Right lung (tissue), 5 donors: Measurements from ENCODE around the gene BANF2. TPM values are rescaled to one million over a fixed set of nuclear protein-coding genes. Genes with fewer than 3 reads are reported as not detected.
"Not testable (repeated sequence)": the region's sequence is repeated elsewhere in the genome, so short reads cannot be mapped to it uniquely, and the experiment has no call there.

Experiments
- DNase-seq, 2 donors: peaks; one replicate each; pipeline ENCODE4 v3.0.0-alpha.2; 2013
- polyA plus RNA-seq, 5 donors: library from polyadenylated mRNA; unstranded; fragments of 120-200 nt; gene quantifications; one replicate each; pipeline versions ENCODE4 v1.2.1 to v1.2.3, GENCODE V29; 2013; ENCODE audit warnings: inconsistent platforms in 1 of 5, low replicate concordance in 1 of 5; ENCODE audit not compliant: insufficient read length in 5 of 5, insufficient read depth in 1 of 5

BANF2 gene
- polyA plus RNA-seq, 5 donors, result not detected

GRCh38 chr20:17682103-17682888 is 17.5 kb upstream of the BANF2 start, which contains the start of gene RRBP1:
RRBP1 (minus strand) TSS chr20:17682242; CDS start chr20:17660507, 21,735 bp downstream.
- peak; percentile 96 to 97 for DNase-seq

GRCh38 chr20:17682889-17683198 is 16.9 kb upstream of the BANF2 start:
- no peak for DNase-seq

GRCh38 chr20:17683218-17684076 is 16.3 kb upstream of the BANF2 start:
- no peak for DNase-seq

GRCh38 chr20:17684077-17684888 is 15.5 kb upstream of the BANF2 start:
- no peak for DNase-seq

GRCh38 chr20:17685168-17685567 is 14.6 kb upstream of the BANF2 start:
- DNase-seq, result no peak

GRCh38 chr20:17687800-17688199 is 12.0 kb upstream of the BANF2 start:
- no peak for DNase-seq

- no peak for DNase-seq
These were observed 10.8 kb upstream of the BANF2 start for GRCh38 chr20:17688965-17689364.

GRCh38 chr20:17690144-17690543 is 9.6 kb upstream of the BANF2 start:
- no peak for DNase-seq

GRCh38 chr20:17691758-17692157 is 8.0 kb upstream of the BANF2 start:
- no peak for DNase-seq

GRCh38 chr20:17693444-17694001 is 6.2 kb upstream of the BANF2 start:
- DNase-seq, result no peak

GRCh38 chr20:17694767-17695166 is 5.0 kb upstream of the BANF2 start:
- DNase-seq, result no peak

GRCh38 chr20:17696287-17696686 is 3.5 kb upstream of the BANF2 start:
- no peak for DNase-seq

GRCh38 chr20:17697171-17697570 is 2.6 kb upstream of the BANF2 start:
- no peak for DNase-seq

GRCh38 chr20:17698384-17698783 is 1.4 kb upstream of the BANF2 start:
- no peak for DNase-seq

GRCh38 chr20:17700637-17701036 is 871 bp downstream of the BANF2 start:
- DNase-seq, result no peak

GRCh38 chr20:17701826-17702225 is 2.1 kb downstream of the BANF2 start:
- no peak for DNase-seq

GRCh38 chr20:17704589-17705317 is 5.0 kb downstream of the BANF2 start:
- DNase-seq, result no peak

GRCh38 chr20:17705916-17706315 is 6.2 kb downstream of the BANF2 start:
- no peak for DNase-seq

- DNase-seq, result no peak
These were observed 6.9 kb downstream of the BANF2 start for GRCh38 chr20:17706632-17707031.

GRCh38 chr20:17707951-17708350 is 8.2 kb downstream of the BANF2 start:
- not testable (repeated sequence) for DNase-seq
